DMS79 treated with DMSO at 0.1 percent for 48 hours (cell line): Measurements from ENCODE around the gene AHDC1.
"Not testable (repeated sequence)": the region's sequence is repeated elsewhere in the genome, so short reads cannot be mapped to it uniquely, and the experiment has no call there.

ENCODE experiments used
- DNase-seq: peaks from one replicate; lab custom pipeline; 2025; lab: John Stamatoyannopoulos, UW

The AHDC1 gene

GRCh38 chr1:27634177-27634984 lies 30.4 kb upstream of the AHDC1 start:
- peak; percentile 16 for DNase-seq

DNA sequence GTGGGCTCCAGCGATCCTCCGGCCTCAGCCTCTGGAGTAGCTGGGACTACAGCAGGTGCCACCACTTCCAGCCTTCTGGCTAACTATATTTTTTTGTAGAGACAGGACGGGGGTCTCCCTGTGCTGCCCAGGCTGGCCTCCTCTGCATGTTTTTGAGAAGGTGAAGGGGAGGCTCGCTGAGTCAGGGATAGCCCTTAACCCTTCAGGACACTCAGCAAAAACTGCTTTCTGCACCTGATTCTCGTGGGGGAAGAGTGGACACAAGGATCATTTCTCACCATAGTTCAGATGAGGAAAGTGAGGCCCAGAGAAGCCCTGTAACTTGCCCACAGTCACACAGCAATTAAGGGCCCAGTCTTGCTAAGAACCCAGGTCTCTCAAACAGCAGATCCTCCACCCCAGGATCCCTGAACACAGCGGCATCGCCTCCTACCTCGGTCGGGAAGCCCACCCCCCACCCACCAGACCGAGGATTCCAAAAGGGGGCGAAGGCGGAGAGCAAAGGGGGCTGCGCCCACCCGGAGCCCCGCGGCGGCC lies 29.8 kb upstream of the AHDC1 start:
- DNase-seq, result no peak

- DNase-seq, result no peak
Observed at GRCh38 chr1:27633298-27633610, 29.3 kb upstream of the AHDC1 start.

- no peak for DNase-seq
Observed at GRCh38 chr1:27632387-27633297, 28.7 kb upstream of the AHDC1 start.

GRCh38 chr1:27630859-27631491 lies 27.0 kb upstream of the AHDC1 start:
- DNase-seq, result no peak

DNA sequence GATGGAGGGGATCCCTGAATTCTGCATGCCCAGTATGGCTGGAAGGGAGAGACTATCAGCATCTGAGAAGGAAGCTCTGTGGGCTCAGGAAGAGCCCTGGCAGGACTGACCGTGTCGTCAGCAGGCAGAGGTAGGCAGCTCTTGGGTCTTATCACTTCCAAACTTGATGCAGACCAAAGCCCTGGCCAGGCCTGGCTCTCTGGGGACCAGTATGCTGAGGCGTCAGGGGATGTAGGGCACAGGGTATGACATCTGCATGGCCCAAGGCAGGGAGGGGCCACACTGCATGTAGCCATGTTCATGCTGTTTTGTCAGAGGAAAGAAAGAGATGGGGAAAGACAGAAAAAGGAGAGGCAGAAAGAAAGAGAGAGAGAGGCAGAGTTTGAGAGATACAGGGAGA lies 24.8 kb upstream of the AHDC1 start:
- DNase-seq, result no peak

GRCh38 chr1:27627733-27628132 lies 23.8 kb upstream of the AHDC1 start:
- not testable (repeated sequence) for DNase-seq

GRCh38 chr1:27627061-27627460 lies 23.1 kb upstream of the AHDC1 start:
- DNase-seq, result no peak

GRCh38 chr1:27626031-27626935 lies 22.3 kb upstream of the AHDC1 start:
- no peak for DNase-seq

DNA sequence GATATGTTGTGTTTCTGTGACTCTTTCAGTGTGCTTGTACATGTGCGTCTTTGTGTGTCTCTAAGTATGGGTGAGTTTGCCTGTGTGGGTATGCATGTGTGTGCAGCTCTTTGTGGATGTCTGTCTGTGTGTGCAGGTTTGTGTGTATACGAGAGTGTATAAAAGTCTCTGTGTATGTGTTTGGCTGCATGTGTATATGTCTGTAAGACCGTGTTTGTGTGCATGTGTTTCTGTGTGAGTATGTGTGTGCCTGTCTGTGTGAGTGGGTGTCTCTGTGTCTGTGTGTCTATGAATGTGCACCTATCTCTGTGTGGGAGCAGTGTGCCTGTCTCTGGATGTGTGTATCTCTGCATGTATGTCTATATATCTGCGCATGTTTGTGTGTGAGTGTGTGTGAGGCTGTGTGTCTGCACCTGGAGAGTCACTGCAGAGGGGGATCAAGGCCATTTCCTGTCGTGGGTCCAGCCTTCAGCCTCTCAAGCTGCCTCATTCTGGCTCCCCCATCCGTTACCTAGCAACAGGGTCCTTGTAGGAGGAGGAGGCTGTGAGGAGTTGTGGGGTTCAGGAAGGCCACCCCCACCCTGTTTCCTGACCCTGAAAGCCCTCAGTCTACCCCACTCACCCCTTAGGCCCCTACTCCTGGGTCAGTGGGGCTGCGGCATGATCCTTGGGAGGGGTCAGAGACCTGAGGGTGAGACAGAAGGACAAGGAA lies 20.7 kb upstream of the AHDC1 start:
- peak; percentile 83 for DNase-seq

- no peak for DNase-seq
Observed at GRCh38 chr1:27623327-27624212, 19.6 kb upstream of the AHDC1 start.

GRCh38 chr1:27622828-27623227 lies 18.9 kb upstream of the AHDC1 start:
- DNase-seq, result no peak

GRCh38 chr1:27621051-27621920 lies 17.3 kb upstream of the AHDC1 start:
- DNase-seq, result no peak

DNA sequence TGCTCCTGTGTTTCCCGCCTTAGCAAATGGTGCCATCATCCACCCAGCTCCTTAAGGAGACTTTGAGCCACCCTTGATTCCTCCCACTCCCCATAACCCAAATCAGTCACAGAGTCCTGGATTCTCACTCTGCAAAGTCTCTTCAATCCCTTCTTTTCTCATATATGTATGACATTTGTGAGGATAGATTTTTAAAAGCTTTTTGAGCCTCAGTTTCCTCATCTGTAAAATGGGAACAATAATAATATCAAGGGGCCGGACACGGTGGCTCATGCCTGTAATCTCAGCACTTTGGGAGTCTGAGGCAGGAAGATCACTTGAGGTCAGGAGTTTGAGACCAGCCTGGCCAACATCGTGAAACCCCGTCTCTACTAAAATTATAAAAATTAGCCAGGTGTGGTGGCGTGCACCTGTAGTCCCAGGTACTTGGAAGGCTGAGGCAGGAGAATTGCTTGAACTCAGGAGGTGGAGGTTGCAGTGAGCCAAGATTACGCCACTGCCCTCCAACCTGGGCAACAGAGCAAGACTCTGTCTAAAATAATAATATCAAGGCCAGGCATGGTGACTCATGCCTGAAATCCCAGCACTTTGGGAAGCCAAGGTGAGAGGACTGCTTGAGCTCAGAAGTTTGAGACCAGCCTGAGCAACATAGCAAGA lies 16.0 kb upstream of the AHDC1 start:
- DNase-seq, result not testable (repeated sequence)

- DNase-seq, result no peak
Observed at GRCh38 chr1:27618341-27619082, 14.6 kb upstream of the AHDC1 start.

DNA sequence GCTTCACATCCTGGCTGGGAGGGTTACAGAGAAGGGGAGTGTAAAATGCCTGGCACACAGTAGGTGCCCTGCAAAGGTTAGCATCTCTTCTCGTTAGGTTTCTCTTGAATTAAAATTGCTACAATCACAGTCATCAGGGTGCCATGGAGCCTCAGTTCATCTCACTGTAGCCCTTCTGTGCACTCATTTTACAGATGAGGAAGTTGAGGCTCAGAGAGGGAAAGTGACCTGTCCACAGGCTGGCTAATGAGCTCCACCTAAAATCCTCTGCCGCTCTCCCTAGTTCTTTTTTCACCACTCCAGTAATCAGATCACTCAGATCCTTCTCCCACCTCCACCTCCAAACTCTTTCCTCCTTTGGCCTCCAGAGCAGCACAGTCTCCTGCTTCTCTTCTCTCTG lies 13.5 kb upstream of the AHDC1 start:
- no peak for DNase-seq

- DNase-seq, result no peak
Observed at GRCh38 chr1:27616441-27616840, 12.5 kb upstream of the AHDC1 start.
